ENCODE measurements around the gene NPPC. TPM values are rescaled to one million over a fixed set of nuclear protein-coding genes. Genes with fewer than 3 reads are reported as not detected.

The NPPC gene
- total RNA-seq, 3 donors from 2014 or later = 0.39 to 2.7 TPM; not detected in 1

DNA sequence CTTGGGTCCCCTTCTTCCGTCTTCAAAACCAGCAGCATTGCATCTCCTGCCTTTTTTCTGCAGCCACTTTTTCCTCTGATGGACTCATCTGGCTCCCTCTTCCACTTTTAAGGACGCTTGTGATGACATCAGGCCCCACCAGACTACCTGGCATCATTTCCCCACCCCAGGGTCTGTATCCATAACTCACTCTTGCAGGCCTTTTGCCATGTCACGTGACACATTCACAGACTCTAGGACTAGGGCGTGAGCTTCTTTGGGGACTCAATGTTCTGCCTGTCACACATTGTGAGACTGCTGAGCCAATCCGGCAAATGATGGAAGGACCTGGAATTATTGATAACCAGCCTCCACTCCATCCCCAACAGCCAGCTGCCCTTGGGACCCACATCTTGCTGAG, 23.6 kb downstream of the NPPC start:
- H3K4me3 ChIP-seq = no peak overlapping the region
- DNase-seq (no peak), ATAC-seq (no peak)
- no peaks in the 10 kb centered on the region for H3K36me3 ChIP-seq (ENCODE audit: low read depth)
- TF ChIP-seq, protein P1, sequence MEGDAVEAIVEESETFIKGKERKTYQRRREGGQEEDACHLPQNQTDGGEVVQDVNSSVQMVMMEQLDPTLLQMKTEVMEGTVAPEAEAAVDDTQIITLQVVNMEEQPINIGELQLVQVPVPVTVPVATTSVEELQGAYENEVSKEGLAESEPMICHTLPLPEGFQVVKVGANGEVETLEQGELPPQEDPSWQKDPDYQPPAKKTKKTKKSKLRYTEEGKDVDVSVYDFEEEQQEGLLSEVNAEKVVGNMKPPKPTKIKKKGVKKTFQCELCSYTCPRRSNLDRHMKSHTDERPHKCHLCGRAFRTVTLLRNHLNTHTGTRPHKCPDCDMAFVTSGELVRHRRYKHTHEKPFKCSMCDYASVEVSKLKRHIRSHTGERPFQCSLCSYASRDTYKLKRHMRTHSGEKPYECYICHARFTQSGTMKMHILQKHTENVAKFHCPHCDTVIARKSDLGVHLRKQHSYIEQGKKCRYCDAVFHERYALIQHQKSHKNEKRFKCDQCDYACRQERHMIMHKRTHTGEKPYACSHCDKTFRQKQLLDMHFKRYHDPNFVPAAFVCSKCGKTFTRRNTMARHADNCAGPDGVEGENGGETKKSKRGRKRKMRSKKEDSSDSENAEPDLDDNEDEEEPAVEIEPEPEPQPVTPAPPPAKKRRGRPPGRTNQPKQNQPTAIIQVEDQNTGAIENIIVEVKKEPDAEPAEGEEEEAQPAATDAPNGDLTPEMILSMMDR (IDR thresholded peaks at IDR 0.05) = no peak
- intact Hi-C loops (cut with DNase I, micrococcal nuclease) = loop anchor here (10.0 kb wide), 1 partner anchor 542 kb away; no protein-coding TSS in a partner anchor
- no peaks in the 10 kb centered on the region for H3K9me3 ChIP-seq
- H3K4me1 ChIP-seq (ENCODE audit: low read depth) = no peaks in the 10 kb centered on the region

DNA sequence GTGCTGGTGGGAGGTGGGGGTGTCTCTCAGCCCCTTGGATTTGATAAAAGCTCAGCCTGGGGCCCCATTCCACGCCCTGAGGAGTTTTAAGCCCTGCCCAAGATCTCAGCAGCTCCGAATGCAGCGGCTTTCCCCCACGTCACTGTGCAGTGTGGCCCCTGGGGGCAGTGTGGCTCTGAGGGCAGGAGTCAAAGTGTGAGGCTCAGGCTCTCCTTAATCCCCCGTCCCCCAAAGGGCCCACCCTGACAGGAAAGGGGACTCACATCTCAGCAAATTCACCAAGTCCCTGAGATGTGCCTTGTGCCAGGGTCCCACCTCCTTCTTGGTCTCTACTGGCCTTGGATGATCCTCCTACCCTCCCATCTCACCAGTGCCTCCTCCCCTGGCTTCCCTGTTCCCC, 25.2 kb downstream of the NPPC start:
- Histone ChIP-seq H3K4me1 (ENCODE audit: low read depth) (no peaks in the 10 kb centered on the region), H3K36me3 (ENCODE audit: low read depth) (no peaks in the 10 kb centered on the region), H3K9me3 (no peaks in the 10 kb centered on the region), H3K4me3 (no peak overlapping the region)
- DNase-seq (no peak), ATAC-seq (no peak)
- TF ChIP-seq, protein P1 (IDR thresholded peaks at IDR 0.05) = no peak
- intact Hi-C loops (cut with DNase I, micrococcal nuclease) = loop anchor here (10.0 kb wide), 1 partner anchor 544 kb away; no protein-coding TSS in a partner anchor

DNA sequence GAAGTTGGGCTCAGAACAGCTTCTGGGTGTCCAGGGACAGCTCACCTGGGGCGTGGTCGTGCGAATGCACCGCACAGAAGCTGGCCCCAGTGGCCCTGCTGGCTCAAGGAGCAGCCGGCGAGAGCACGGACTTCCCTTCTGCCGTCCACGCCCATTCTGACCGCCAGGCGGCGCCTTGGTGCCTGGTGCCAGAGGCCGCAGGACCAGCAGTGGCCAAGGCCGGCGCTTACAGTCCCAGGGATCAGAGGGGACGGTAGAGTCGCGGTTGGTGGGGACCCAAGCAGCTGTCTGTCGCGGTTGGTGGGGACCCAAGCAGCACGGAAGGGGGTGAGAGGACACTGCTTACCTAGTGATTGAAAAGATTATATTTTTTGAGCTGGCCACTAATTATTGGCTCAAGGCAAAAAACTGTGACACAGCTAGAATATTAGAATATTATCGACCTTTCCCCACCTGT, 25.7 kb downstream of the NPPC start:
- Histone ChIP-seq H3K36me3 (ENCODE audit: low read depth) (no peaks in the 10 kb centered on the region), H3K4me3 (no peak overlapping the region), H3K9me3 (no peaks in the 10 kb centered on the region), H3K4me1 (ENCODE audit: low read depth) (no peaks in the 10 kb centered on the region)
- peak; percentile 89 for ATAC-seq
- peak; percentile 78 to 91 (median 87) for DNase-seq
- intact Hi-C loops (cut with DNase I, micrococcal nuclease) = loop anchor here (10.0 kb wide), 1 partner anchor 544 kb away; no protein-coding TSS in a partner anchor
- TF ChIP-seq, protein P1 (IDR thresholded peaks at IDR 0.05) = peak; percentile 86

DNA sequence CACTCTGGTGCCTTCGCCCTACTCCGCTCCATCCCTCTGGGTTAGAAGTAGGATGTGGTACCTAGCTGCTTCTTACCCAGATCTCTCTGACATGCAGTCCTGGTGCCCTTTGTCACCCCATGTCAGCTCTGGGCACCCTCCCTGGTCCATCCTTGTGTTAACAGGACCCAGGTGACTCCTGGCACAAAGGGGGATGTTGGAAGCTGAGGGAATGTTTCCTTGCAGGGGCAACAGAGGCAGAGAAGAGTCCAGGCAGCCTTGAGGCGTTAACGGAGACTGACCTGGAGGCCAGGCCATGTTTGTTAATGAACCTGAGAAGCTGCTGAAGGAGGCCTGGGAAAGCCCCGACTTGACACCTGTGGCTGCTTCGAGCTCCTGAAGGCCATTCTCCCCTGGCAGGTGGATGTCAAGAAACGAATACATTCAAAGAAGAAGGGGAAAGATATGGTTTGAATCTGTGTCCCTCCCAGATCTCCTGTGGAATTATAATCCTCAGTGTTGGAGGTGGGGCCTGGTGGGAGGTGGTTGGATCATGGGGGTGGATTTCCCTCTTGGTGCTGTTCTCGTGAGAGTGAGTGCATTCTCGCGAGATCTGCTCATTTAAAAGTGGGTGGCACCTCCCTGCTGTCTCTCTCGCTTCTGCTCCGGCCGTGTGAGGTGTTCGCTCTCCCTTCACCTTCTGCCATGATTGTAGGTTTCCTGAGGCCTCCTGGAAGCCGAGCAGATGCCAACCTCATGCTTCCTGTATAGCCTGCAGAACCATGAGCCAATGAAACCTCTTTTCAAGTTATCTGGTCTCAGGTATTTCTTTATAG, 31.4 kb downstream of the NPPC start:
- Histone ChIP-seq H3K4me3 (no peak overlapping the region), H3K9me3 (no peaks in the 10 kb centered on the region), H3K36me3 (ENCODE audit: low read depth) (no peaks in the 10 kb centered on the region), H3K4me1 (ENCODE audit: low read depth) (no peaks in the 10 kb centered on the region)
- ATAC-seq = no peak
- intact Hi-C loops (cut with DNase I, micrococcal nuclease) = no loop called here
- TF ChIP-seq, protein P1 (IDR thresholded peaks at IDR 0.05) = no peak
- DNase-seq = no peak

DNA sequence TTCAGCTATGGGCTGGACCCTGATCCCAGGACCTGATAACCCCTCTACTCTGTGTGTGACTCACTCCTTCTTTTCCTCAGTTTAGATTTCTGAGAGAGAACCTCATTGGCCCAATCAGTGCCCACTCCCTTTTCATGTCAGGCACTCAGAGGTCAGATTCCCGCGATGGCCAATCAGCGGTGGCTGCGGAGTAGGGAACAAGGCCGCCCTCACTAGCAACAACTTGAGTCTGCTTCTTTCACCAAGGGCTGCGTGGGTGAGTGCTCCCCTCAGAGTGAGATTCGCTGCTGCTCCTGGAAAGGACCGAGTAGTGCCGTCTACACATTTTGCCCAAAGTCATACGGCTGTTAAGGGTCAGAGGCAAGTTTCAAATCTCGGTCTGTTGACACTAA, 34.7 kb downstream of the NPPC start:
- no peaks in the 10 kb centered on the region for H3K4me1 ChIP-seq (ENCODE audit: low read depth)
- no peak for ATAC-seq
- intact Hi-C loops (cut with DNase I, micrococcal nuclease) = no loop called here
- DNase-seq = no peak
- no peak overlapping the region for H3K4me3 ChIP-seq
- no peaks in the 10 kb centered on the region for H3K36me3 ChIP-seq (ENCODE audit: low read depth)
- H3K9me3 ChIP-seq = no peaks in the 10 kb centered on the region
- TF ChIP-seq, protein P1 (IDR thresholded peaks at IDR 0.05) = no peak
